ENCODE data around the gene SMG6. TPM values are rescaled to one million over a fixed set of nuclear protein-coding genes. Genes with fewer than 3 reads are reported as not detected.
A peak's percentile ranks its signal among the peaks of the same experiment; 100 is the strongest.

Gene SMG6
- total and polyA plus RNA-seq, 2 of the 8 experiments (the other 6 are each of a cell fraction or from before 2014, with no cell fraction given): 18.5 to 25.2 TPM

GRCh38 chr17:2138761-2139160 is 164.8 kb downstream of the SMG6 start:
- Histone ChIP-seq H3K14ac (ENCODE audit: insufficient read length) (no peak overlapping the region), H3K79me2 (ENCODE audit: control insufficient read depth in 1 of 2, insufficient read depth in 2 of 2, low read length in 2 of 2) (no peaks in the 10 kb centered on the region), H4K5ac (ENCODE audit: insufficient read length, low read depth, low read length) (no peak overlapping the region), H3K18ac (ENCODE audit: extremely low read depth, low read length) (no peak overlapping the region), H2BK12ac (ENCODE audit: low read depth, low read length) (no peak overlapping the region; the same call in 1 of the 2 replicates), H3K27ac (ENCODE audit: low read depth, low read length) (no peak overlapping the region), H3K27me3 (replicated peaks in 1 of 4; ENCODE audit: control insufficient read depth in 3 of 4, extremely low read depth in 1 of 4, insufficient read depth in 3 of 4, low read length in 3 of 4) (no peaks in the 10 kb centered on the region), H3K4me1 (replicated peaks in 1 of 4; ENCODE audit: control insufficient read depth in 3 of 4, insufficient read depth in 4 of 4, low read length in 3 of 4) (peaks cover 3 to 13% (median 7%) of the 10 kb centered on the region in 4 experiments; a peak in 6 of 7 replicates), H3K56ac (replicated peaks; ENCODE audit: insufficient read length, low read depth, low read length) (no peak overlapping the region), H3K9ac (replicated peaks in 1 of 4; ENCODE audit: extremely low read depth in 1 of 4, low read depth in 3 of 4, low read length in 3 of 4) (no peak overlapping the region), H2AFZ (ENCODE audit: low read length) (no peak overlapping the region), H4K8ac (ENCODE audit: extremely low read depth, insufficient read depth, low read length) (no peak overlapping the region), H2BK15ac (ENCODE audit: low read length) (no peak overlapping the region), H2BK20ac (ENCODE audit: low read length) (no peak overlapping the region), H3K4ac (replicated peaks; ENCODE audit: insufficient read length, low read depth, low read length) (no peak overlapping the region), H3K79me1 (ENCODE audit: low read depth, low read length) (peaks cover 2% of the 10 kb centered on the region; the same call in 1 of the 2 replicates), H3K4me2 (ENCODE audit: insufficient read depth in 1 of 2, low read depth in 2 of 2, low read length in 2 of 2) (no peak overlapping the region), H3K9me3 (ENCODE audit: insufficient read depth in 2 of 2, low read depth in 1 of 2, low read length in 1 of 2) (no peaks in the 10 kb centered on the region), H3K23me2 (ENCODE audit: low read depth, low read length) (no peaks in the 10 kb centered on the region), H4K91ac (replicated peaks; ENCODE audit: insufficient read length, low read length) (peak overlapping the region; percentile 49), H3K4me3 (ENCODE audit: extremely low read depth in 1 of 4, insufficient read depth in 2 of 4, low read depth in 3 of 4, low read length in 4 of 4) (no peak overlapping the region), H2BK5ac (ENCODE audit: low read depth, low read length) (0 out of 2 replicates have a peak overlapping the region, but pooled peaks have one; percentile 5), H2AK5ac (ENCODE audit: low read depth, low read length) (no peak overlapping the region), H3K36me3 (ENCODE audit: control insufficient read depth in 2 of 4, insufficient read depth in 4 of 4, low read length in 3 of 4) (no peaks in the 10 kb centered on the region), H2BK120ac (replicated peaks; ENCODE audit: low read depth, low read length) (no peak overlapping the region), H3K23ac (ENCODE audit: insufficient read length) (peak overlapping the region; percentile 32), H4K20me1 (replicated peaks in 1 of 2; ENCODE audit: control insufficient read depth in 1 of 2, insufficient read depth in 2 of 2, low read length in 2 of 2) (peaks cover 0 to 3% of the 10 kb centered on the region in 2 experiments)
- no peak for FAIRE-seq
- WGBS, 2 experiments (ENCODE audit: extremely low coverage in 1 of 2, insufficient coverage in 1 of 2, insufficient read length in 1 of 2, insufficient replicate concordance in 2 of 2, low coverage in 1 of 2, low lambda C conversion rate in 2 of 2, missing lambda C conversion rate in 1 of 2): 84% methylated on average over 2 of the region's 2 CpGs; no CpG with 5 or more reads in 1 of the 2 experiments
- DNase-seq (ENCODE audit: low read depth in 1 of 2, low spot score in 2 of 2): no peak
- ChIA-PET CTCF (ENCODE audit: partially characterized antibody) (interaction anchor here (1.1 to 1.8 kb wide), 5 partner anchors 8 to 106 kb away, joined by 3 to 7 read pairs (median 4); no protein-coding TSS in a partner anchor), POLR2A (ENCODE audit: partially characterized antibody) (no interaction called here)
- TF ChIP-seq CHD2 (IDR thresholded peaks at IDR 0.05; ENCODE audit: low read length) (no peak), YY1 (IDR thresholded peaks at IDR 0.05; ENCODE audit: low read depth, low read length) (no peak), BRCA1 (IDR thresholded peaks at IDR 0.05; ENCODE audit: low read depth, low read length) (no peak), RNF2 (IDR thresholded peaks at IDR 0.05; ENCODE audit: borderline replicate concordance, low read depth, low read length, missing control alignments, poor library complexity, severe bottlenecking) (no peak), MAFK (IDR thresholded peaks at IDR 0.05; ENCODE audit: low read depth, low read length) (no peak), RFX5 (IDR thresholded peaks at IDR 0.05; ENCODE audit: borderline replicate concordance, low read depth, low read length) (no peak), RAD21 (IDR thresholded peaks at IDR 0.05 in 1 of 2, conservative IDR thresholded peaks at IDR 0.05 in 1 of 2; ENCODE audit: low read depth in 2 of 2, low read length in 2 of 2) (no peak)
